ENCODE measurements around the gene SEC16A.

The SEC16A gene

DNA sequence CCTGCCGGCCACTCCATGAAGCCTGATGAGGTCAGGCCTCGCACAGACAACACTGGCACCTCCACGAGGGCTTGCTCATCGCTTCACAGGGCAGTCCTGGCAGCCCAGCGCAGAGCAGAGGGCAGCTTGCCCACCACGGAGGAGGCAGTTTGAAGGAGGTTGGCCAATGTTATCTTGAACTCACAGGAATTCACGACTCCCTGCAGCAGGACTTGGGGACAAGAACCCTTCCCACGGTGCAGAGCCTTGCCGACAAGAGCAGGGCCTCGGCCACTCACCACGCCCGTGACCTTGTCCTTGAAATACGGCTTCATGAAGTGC lies 87.9 kb downstream of the SEC16A start:
- no peak for DNase-seq

DNA sequence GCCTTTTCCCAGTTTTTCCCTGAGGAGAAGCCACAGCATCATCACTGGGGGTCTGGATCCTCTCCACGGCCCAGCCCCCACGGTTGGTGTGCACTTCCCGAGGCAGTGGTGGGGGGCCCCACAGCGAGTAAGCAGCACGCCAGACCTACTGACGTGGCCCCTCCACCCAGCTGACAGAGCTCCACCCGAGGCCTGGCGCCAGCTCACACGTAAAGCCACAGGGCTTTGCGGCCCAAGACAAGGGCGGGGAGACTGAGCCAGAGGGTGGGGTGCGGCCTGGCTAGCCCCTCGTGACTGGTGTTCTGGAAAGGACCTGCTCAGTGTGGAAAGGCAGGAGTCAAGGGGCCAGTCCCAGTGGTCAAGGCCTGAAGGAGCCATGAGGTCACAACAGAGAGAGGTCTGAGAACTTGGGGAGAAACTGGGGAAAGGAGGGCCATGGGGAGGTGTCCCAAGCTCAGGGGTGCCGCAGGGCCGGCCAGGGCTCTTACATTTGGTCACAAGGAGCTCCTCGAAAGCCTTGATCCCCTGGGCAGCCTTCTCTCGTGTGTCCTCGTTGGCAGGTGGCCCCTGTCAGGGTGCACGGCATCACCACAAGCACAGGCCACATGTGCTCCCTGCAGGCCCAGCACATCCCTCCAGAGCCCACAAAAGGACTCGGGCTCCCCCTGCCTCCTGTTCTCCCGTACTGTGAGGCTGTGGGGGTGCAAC lies 88.4 kb downstream of the SEC16A start:
- no peak for DNase-seq

DNA sequence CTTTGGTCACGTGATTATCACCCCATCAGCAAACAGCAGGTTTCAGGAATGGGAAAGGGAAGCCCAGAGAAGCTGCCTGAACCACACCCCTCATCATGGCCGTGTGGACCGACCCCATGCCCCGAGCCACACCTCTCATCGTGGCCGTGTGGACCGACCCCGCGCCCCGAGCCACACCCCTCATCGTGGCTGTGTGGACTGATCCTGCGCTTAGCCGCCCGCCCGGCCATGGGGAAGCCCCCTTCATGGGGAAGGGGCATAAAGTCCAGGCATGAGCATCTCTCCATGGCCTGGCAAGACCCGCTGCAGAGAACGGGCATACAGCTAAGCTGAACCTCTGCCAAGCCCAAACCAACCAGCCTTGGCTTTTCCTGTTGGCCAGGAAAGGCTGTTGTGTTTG lies 89.3 kb downstream of the SEC16A start:
- no peak for DNase-seq

DNA sequence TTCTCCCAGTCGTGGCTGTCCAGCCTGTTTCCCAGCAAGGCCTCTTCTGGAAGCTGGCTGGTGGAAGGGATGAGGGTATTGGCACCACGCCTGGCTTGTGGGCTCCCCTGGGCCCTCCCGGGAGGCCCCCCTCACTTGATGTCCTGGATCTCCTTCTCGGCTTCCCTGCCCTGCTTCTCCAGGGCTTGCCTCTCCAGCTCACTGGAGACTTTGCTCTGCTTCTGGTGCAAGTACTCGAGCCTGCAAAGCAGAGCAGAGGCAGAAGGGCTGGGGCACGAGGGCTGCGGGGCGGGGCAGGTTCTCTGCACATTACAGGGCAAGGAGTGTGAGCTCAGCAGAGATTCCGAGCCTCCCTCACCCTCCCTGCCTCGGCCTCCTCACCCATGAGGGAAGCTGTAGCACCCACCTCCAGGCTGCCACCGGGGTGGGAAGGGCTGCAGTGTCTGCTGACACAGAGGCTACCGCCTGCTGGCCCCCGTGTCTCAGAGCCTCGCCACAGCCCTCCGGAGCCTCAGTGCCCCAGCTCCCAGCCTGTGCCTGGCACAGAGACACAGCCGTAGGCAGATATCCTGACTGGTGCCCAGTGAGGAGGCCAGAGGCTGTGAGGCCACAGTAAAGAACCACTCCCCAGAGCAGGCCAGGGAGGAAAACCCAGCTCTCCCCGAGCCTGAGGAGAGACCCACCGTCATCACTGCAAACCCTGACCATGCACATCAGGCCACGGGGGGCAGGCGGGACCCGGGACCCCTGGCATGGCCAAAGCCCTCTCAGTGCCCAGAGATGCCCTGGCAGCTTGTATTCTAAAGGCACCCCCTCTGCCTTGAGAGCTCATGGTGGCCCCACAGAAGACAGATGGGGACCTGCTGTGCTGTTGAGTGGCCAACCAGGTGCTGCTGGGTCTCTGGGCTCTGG lies 90.0 kb downstream of the SEC16A start:
- no peak for DNase-seq

DNA sequence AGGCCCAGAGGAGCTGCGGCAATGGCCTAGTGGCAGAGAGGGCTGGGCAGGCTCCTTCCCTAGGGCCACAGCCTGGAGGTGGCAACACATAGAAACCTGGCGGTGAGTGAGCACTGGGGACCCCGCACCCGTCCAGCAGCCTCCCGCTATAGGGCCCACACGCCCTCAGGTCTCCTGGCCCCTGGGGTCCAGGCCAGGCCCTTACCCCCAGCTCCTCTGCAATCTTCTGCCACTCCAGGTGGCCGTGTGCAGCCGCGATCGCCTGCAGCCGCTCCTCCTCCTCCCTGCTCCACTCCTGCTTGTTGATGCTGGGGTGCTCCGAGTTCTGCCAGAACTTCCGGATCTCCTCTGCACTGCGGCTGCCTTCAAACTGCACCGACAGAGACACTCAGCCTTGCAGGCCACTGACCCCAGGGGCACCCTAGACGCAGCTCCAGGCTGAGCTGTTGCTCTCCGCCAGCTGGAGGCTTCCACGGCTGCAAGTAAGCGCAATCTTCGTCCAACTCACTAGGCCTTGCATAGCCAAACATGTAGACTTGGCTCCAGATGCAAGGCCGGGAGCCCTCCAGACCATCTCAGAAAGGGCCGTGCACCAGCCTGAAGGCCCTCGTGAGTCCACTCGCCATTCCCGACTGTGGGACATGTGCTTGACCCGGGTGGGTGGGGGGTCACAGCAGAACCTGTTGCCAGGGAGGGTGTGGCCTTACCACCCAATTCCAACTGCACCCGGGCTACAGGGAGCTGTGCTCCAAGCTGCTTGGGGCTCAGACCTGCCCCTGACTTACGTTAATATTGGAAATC lies 90.9 kb downstream of the SEC16A start:
- no peak for DNase-seq
